Endometrial microvascular endothelial cells (primary cell): Measurements from ENCODE around the gene SRSF6. TPM values are rescaled to one million over a fixed set of nuclear protein-coding genes. Genes with fewer than 3 reads are reported as not detected.
"Not testable (repeated sequence)": the region's sequence is repeated elsewhere in the genome, so short reads cannot be mapped to it uniquely, and the experiment has no call there.

Source experiments
- in situ Hi-C: cut with HindIII; loops from 2 replicates; pipeline ENCODE4 v1.10.0; 2017; ENCODE audit warnings: low sequenced_read_pairs, low pct_unique_long_range_greater_than_20kb; ENCODE audit errors: inconsistent ontology term
- total RNA-seq: library from RNA; depleted of rRNA; stranded (reverse); fragments of >200 nt; gene quantifications from one replicate; pipeline ENCODE4 v1.2.3, GENCODE V29; 2015; ENCODE audit errors: inconsistent ontology term

The SRSF6 gene
- total RNA-seq, 1 donor from 2014 or later = 70.9 TPM

DNA sequence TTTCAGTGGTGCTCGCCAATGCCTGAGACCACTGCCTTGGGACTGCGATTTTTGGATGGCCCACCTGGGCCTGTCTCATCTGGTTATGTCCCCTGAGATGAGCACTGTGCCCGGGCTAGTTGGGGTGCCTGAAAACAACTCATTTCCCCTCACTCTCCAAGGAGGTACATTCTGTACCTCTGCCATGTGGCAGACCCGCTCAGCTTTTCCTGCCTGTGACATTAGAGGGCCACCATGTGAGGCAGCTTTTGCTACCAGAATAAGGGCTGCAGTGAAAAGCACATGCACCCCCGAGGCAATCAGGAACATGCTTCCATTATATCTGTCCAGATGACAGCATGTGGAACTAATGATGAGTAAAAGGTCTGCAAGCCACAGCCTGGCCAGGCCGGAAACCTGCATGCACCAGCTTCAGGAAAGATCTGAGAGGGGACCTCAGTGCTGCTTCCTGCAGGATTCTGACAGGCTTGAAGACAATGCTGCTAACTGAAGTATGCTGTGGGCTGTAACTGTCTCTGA is 11.3 kb upstream of the SRSF6 start:
- in situ Hi-C loops = no loop called here

DNA sequence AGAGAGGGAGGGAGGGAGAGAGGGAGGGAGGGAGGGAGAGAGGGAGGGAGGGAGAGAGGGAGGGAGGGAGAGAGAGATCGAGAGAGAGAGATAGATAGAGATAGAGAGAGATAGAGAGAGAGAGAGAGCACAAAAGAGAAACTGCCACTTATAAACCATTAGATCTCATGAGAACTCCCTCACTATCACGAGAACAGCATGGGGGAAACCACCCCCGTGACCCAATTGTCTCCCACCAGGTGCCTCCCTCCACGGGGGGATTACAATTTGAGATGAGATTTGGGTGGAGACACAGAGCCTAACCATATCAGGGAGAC is 9.3 kb upstream of the SRSF6 start:
- in situ Hi-C loops = not testable (repeated sequence)

DNA sequence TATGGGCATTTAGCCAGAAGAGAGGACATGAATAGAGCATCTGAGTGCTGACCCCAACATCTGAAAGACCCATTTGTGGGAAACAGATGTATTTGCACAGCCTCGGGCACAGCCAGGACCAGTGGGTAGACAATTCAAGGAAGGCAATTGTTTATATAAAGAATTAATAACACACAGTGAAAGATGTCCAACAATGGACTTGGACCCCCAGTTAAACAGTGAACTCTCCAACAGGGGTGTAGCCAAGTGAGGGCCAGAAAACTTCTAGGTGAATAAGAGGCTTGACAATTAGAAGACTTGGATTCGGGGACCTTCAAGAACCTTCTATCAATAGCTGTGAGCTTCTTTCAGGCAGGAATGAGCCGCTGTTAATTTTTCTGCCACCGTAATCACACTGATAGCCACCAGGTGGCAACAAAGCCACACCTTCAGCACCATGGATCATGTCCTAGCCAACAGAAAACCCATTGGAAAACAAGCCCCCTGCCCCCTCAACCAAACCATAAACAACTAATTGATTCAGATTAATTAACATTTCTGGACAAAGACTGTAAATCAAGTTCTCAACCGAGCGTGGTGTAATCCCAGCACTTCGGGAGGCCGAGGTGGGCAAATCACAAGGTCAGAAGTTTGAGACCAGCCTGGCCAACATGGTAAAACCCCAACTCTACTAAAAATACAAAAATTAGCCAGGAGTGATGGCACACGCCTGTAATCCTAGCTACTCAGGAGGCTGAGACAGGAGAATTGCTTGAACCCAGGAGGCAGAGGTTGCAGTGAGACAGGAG is 8.8 kb upstream of the SRSF6 start:
- in situ Hi-C loops = no loop called here

DNA sequence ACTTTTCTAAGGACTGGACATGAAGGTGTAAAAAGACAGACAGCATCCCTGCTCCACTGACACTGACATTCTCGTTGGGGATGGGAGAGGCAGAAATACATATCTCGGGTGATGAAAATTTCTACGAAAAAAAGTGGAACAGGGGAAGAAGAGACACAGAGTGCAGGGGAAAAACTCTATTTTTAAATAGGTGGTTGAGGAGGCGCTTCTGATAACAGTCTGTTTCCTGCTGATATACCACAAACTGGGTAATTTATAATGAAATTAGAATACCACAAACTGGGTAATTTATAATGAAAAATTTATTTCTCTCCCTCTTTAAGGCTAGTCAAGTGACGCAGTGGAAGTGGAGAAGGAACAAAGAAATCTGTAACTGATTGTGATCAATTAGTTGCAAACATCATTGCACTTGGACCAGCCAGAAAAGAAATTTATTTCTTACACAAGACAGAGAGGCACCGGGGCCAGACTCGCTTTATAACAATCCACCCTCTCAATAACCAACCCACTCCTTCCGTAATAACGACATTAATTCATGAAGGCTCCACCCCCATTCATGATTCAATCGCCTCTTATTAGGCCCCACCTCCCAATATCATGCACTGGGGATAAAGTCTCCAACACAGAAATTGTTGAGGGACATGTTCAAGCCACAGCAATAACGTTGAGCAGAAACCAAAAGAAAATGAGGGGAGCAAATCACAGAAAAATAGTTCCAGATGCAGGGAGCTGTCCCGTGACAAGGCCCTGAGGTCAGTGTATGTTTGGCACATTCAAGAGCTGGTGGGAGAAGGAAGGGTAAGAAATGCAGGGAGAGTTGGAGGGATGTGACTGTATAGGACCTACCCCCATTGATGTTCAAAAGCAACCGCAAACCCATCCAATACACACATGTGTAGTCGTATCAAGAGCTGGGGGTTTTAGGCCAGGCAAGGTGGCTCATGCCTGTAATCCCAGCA is 6.6 kb upstream of the SRSF6 start:
- in situ Hi-C loops = no loop called here

DNA sequence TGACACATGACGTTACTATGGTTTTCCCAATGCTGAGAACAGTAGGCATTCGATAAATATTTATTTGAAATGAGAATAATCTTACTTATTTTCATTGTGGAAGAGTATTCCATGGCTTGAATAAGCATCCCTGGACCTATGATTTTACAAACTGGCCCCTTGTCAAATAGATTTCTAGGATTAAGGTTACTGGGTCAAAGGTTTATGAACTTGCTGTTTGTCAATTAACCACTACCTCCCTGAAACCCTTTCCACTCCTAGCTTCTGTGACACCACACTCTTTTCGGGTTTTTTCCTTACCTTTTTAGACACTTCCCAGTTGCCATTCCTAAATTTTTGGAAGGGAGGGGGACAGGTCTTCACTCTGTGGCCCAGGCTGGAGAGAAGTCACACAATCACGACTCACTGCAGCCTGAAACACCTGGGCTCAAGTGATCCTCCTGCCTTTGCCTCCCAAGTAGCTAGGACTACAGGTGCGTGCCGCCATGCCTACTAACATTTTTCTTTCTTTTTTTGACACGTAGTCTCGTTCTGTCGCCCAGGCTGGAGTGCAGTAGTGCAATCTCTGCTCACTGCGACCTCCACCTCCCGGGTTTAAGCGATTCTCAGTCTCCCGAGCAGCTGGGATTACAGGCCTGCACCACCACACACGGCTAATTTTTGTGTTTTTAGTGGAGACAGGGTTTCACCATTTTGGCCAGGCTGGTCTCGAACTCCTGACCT is 5.1 kb upstream of the SRSF6 start:
- in situ Hi-C loops = no loop called here

- in situ Hi-C loops = not testable (repeated sequence)
These were observed 1.4 kb upstream of the SRSF6 start for GRCh38 chr20:43456252-43456651.

- in situ Hi-C loops = no loop called here
These were observed 672 bp upstream of the SRSF6 start for GRCh38 chr20:43456809-43457639.

DNA sequence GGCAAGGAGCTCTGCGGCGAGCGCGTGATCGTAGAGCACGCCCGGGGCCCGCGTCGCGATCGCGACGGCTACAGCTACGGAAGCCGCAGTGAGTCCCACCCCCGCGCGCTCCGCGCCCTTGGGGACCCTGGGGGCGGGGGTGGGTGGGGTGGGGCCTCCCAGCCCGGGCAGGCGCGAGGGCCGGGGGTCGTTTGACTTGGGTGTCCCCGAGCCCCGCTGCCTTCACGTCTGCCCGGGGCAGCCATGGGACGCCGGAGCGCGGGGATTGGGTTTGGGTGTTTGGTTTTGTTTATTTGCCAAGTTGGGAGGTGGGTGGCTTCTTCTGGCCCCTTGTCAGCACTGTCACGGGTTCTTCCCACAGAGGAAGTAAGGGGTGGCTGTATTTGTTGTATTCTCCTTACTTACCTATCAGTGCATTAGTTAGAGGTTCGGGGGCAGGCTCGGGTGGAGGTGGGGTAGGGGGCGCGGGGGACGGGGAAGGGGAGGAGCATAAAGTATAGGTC is 777 bp downstream of the SRSF6 start:
- in situ Hi-C loops = no loop called here

DNA sequence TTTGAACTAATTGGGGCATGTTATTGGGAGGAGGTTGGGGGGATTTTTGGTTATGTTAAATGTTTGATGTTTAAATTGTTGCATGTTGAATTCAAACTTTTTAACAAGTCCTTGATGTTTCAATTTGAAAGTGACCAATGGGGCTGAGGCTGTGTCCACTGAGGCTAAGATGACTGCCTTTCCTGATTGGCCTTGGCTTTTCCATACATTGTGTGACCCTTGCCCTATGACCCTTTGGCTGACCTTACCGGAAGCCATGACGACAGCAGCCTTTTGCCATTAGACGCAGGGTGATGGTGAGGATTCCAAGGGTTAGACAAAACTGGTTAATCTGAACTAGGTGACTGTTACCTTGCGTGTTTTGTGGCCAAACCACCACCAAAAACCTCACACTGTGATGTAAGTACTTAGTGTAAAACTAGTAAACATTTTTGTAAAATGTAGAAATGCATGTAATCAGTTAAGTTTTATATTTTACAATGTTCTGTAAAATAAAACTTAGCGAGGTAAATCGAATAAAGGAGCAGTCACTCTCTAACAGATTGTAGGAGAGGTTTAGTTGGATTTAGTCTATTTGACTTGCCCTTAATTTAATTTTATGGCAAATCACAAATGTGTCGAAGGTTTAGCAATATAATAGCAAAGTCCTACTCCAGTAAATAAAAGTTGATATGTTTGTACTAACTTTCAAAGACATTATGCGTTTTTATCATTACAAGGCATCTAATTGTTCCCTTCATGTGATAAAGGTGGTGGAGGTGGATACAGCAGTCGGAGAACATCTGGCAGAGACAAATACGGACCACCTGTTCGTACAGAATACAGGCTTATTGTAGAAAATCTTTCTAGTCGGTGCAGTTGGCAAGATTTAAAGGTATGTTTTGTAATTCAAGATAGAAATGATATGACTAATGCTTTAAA is 1.6 kb downstream of the SRSF6 start:
- in situ Hi-C loops = no loop called here

DNA sequence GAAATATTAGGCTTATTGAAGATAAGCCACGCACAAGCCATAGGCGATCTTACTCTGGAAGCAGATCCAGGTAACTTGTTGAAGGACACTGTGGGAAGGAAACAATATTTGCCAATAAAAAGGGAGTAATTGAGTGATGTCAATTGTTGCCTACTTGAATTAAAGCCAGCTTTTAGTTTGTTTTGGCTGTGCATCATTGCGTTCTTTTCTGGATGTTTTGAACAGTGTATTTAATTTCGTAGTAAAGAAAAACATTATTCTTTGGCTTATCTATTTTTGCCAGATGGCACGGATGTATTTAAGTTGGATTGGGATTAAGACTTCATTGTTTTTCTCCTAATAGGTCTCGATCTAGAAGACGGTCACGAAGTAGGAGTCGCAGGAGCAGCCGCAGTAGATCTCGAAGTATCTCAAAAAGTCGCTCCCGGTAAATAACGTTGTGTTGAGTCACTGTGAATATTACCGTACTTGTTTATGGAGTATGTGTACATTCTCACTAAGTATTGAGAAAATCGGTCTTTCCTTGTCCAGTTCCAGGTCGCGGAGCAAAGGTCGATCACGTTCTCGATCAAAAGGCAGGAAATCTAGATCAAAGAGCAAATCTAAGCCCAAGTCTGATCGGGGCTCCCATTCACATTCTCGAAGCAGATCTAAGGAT is 2.6 kb downstream of the SRSF6 start:
- in situ Hi-C loops = no loop called here

- in situ Hi-C loops = no loop called here
These were observed 3.1 kb downstream of the SRSF6 start for GRCh38 chr20:43460830-43461200.

DNA sequence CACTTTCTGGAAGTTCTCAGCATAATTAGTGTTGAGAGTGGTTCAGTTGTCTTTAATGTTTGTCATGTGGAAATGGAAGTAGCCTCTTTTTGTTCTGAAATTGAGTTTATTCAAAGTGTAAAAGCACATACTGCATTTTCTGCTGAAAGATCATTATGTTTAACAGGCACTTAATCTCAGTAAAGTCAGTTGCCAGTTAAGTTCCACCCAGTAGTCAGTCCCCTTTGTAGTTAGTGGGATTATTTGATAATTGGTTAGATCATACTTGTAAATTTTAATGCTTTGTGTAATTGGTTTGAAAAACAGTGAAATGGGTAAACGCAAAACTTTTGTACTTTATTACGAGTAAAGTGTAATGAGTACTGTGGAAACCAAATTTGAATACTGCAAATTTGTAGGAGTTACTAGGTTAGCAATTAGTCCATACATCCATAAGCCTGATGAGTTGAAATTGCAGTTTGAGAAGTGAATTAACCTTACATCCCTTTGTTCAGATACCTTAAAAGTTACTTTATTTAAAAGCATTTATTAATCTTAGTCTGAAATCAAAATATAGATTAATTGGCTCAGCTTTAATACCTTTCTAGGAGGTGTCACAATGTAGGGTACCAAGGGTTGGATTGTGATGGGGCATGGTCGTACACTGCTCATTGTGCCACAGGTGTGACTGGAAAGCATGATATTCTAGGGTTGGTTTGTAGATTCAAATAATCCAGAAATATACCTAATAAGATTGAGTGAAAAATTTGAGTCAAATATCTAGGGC is 4.4 kb downstream of the SRSF6 start:
- in situ Hi-C loops = no loop called here

- in situ Hi-C loops = no loop called here
These were observed 5.2 kb downstream of the SRSF6 start for GRCh38 chr20:43462660-43463526.

DNA sequence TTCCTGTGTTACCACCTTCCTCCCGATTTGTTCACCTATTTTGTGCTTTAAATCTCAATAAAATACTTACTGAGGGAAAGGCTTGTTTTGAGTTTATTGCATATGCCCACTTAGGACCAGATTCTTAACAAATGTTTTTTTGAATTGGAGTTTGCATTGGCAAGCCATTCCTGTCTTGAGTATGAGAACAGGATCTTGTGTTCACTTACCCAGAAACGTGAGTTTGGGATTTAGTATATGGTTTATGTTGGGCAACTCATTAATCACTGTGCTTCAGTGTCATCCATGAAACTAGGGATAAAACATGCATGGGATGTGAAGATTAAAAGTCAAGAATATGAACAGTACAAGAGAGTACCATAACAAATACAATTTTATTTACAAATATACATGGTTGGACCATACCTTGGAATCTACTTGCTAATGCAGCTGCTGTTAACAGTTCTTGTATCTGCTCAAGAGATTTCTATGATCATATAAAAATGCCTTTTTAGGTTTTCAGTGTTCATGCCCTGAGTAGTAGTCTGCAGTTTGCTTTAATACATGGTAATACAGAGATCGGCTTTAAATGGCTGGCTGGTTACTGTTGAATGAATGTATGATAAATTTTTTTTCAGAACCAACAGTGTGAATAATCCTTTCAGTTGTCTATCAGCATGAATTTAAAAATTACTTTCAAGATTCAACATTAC is 6.0 kb downstream of the SRSF6 start:
- in situ Hi-C loops = no loop called here
